ENCODE data around the gene POPDC3.
A peak's percentile ranks its signal among the peaks of the same experiment; 100 is the strongest.
"Not testable (repeated sequence)": the region's sequence is repeated elsewhere in the genome, so short reads cannot be mapped to it uniquely, and the experiment has no call there.

The POPDC3 gene

DNA sequence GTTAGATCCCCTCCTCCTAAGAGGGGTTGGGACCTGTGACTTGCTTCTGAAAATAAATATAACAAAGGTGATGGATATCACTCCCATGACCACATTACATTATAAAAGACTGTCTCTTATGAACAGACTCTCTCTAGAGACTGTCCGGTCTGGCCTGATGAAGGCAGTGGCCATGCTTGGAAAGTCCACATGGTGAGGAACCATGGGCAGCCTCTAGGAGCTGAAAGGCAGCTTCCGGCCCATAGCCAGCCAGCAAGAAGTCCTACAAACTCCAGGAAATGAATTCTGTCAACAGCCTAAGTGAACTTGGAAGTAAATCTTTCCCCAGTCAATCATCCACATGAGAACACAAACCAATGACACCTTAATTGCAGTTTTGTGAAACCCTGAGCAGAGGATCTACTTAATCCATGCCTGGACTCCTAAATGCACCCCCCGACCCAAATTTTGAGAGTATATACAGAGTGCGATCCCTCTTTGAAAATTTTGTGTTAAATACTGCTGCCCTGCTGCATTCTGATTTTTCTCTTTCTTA, 2.2 kb upstream of the POPDC3 start:
- Mint-ChIP-seq H3K27me3 (peaks cover 47% of the 10 kb centered on the region), H3K4me3 (no peak overlapping the region), H3K36me3 (no peaks in the 10 kb centered on the region), H3K9me3 (no peaks in the 10 kb centered on the region), H3K27ac (no peak overlapping the region), H3K4me1 (peaks cover 7% of the 10 kb centered on the region)

- peaks cover 38% of the 10 kb centered on the region for H3K27me3 Mint-ChIP-seq
- H3K4me1 Mint-ChIP-seq = peaks cover 7% of the 10 kb centered on the region
- H3K27ac Mint-ChIP-seq = no peak overlapping the region
- no peaks in the 10 kb centered on the region for H3K36me3 Mint-ChIP-seq
- no peak overlapping the region for H3K4me3 Mint-ChIP-seq
- H3K9me3 Mint-ChIP-seq = no peaks in the 10 kb centered on the region
Measured at GRCh38 chr6:105178636-105179035, 1.2 kb downstream of the POPDC3 start.

GRCh38 chr6:105178110-105178509, 1.7 kb downstream of the POPDC3 start:
- Mint-ChIP-seq H3K9me3 (no peaks in the 10 kb centered on the region), H3K27ac (no peak overlapping the region), H3K27me3 (peaks cover 40% of the 10 kb centered on the region), H3K4me3 (no peak overlapping the region), H3K36me3 (no peaks in the 10 kb centered on the region), H3K4me1 (peaks cover 7% of the 10 kb centered on the region)

DNA sequence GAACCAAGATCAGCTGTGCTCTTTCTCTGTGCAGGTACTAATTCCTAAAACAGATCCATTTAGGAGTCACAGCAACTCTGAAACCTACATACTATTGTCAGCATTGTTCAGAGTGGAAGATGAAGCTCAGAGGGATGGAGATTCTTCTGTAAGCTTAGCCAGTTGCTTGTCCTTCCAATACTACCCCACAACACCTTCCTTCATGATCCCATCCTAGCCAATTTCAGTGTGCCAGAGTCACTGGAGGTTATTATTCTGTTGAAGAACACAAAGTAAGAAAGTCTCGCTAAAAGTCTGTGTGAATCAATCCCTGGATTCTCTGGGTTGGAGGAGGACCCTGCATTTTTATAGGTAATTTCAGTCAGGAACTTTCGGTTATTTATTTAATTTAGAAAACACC, 2.3 kb downstream of the POPDC3 start:
- Mint-ChIP-seq H3K27me3 (peaks cover 37% of the 10 kb centered on the region), H3K4me3 (no peak overlapping the region), H3K4me1 (peaks cover 7% of the 10 kb centered on the region), H3K9me3 (no peaks in the 10 kb centered on the region), H3K36me3 (no peaks in the 10 kb centered on the region), H3K27ac (no peak overlapping the region)

DNA sequence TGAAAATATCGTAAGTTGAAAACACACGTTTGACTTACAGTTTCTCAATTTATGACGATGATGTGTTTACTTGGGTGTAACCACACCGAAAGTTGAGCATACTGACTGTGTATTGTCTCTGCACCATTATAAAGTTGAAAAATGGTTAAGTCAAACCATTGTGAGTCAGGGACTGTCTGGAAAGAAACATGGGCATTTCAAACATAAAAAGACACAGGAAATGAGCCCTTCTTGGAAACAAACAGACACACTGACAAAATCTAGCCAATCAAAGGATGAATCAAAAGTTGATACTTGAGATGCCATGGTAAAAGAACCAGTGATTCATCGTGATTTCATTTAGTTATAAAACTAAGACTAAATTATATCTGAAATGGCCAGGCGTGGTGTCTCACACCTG, 5.3 kb downstream of the POPDC3 start:
- H3K27ac Mint-ChIP-seq = no peak overlapping the region
- no peaks in the 10 kb centered on the region for H3K36me3 Mint-ChIP-seq
- peaks cover 27% of the 10 kb centered on the region for H3K27me3 Mint-ChIP-seq
- H3K9me3 Mint-ChIP-seq = no peaks in the 10 kb centered on the region
- H3K4me3 Mint-ChIP-seq = no peak overlapping the region
- H3K4me1 Mint-ChIP-seq = no peaks in the 10 kb centered on the region

- peaks cover 20% of the 10 kb centered on the region for H3K27me3 Mint-ChIP-seq
- not testable (repeated sequence) for H3K27ac Mint-ChIP-seq, H3K36me3 Mint-ChIP-seq, H3K9me3 Mint-ChIP-seq, H3K4me1 Mint-ChIP-seq, H3K4me3 Mint-ChIP-seq
Measured at GRCh38 chr6:105172515-105172914, 7.3 kb downstream of the POPDC3 start.

- H3K27ac Mint-ChIP-seq = no peak overlapping the region
- H3K4me1 Mint-ChIP-seq = no peaks in the 10 kb centered on the region
- no peak overlapping the region for H3K4me3 Mint-ChIP-seq
- H3K9me3 Mint-ChIP-seq = no peaks in the 10 kb centered on the region
- H3K27me3 Mint-ChIP-seq = peaks cover 20% of the 10 kb centered on the region
- H3K36me3 Mint-ChIP-seq = no peaks in the 10 kb centered on the region
Measured at GRCh38 chr6:105170059-105170458, 9.8 kb downstream of the POPDC3 start.

GRCh38 chr6:105167914-105168313, 11.9 kb downstream of the POPDC3 start:
- Mint-ChIP-seq H3K4me3 (no peak overlapping the region), H3K4me1 (no peaks in the 10 kb centered on the region), H3K9me3 (no peaks in the 10 kb centered on the region), H3K27me3 (peaks cover 18% of the 10 kb centered on the region), H3K36me3 (no peaks in the 10 kb centered on the region), H3K27ac (no peak overlapping the region)

GRCh38 chr6:105164418-105164817, 15.4 kb downstream of the POPDC3 start:
- Mint-ChIP-seq H3K4me3 (no peak overlapping the region), H3K9me3 (no peaks in the 10 kb centered on the region), H3K36me3 (no peaks in the 10 kb centered on the region), H3K4me1 (no peaks in the 10 kb centered on the region), H3K27me3 (peaks cover 14% of the 10 kb centered on the region), H3K27ac (no peak overlapping the region)

- Mint-ChIP-seq H3K4me3 (no peak overlapping the region), H3K27ac (no peak overlapping the region), H3K36me3 (no peaks in the 10 kb centered on the region), H3K27me3 (peaks cover 11% of the 10 kb centered on the region), H3K4me1 (no peaks in the 10 kb centered on the region), H3K9me3 (no peaks in the 10 kb centered on the region)
Measured at GRCh38 chr6:105163183-105163582, 16.6 kb downstream of the POPDC3 start.

- H3K27me3 Mint-ChIP-seq = peaks cover 12% of the 10 kb centered on the region
- H3K36me3 Mint-ChIP-seq = no peaks in the 10 kb centered on the region
- H3K4me3 Mint-ChIP-seq = no peak overlapping the region
- H3K9me3 Mint-ChIP-seq = no peaks in the 10 kb centered on the region
- no peaks in the 10 kb centered on the region for H3K4me1 Mint-ChIP-seq
- no peak overlapping the region for H3K27ac Mint-ChIP-seq
Measured at GRCh38 chr6:105162377-105162776, 17.4 kb downstream of the POPDC3 start.

DNA sequence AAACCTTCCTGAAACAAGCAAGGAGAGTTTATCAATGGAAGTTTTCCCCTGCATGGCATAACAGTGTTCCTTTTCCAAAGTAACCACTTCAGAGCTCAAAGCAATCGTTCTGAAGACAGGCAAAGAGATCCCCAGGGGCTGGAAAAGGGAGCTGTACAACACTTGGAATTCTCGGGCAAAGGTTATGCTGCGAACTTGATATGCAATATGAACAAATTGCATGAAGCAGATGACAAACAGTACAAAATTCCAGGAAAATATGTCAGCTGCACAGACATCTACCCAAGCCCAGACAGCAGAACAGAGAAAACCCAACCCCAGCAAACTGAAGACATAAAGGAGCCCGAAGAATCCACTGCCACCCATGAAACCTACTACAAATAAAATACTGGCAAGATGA, 18.4 kb downstream of the POPDC3 start:
- H3K4me1 Mint-ChIP-seq = no peaks in the 10 kb centered on the region
- H3K4me3 Mint-ChIP-seq = no peak overlapping the region

DNA sequence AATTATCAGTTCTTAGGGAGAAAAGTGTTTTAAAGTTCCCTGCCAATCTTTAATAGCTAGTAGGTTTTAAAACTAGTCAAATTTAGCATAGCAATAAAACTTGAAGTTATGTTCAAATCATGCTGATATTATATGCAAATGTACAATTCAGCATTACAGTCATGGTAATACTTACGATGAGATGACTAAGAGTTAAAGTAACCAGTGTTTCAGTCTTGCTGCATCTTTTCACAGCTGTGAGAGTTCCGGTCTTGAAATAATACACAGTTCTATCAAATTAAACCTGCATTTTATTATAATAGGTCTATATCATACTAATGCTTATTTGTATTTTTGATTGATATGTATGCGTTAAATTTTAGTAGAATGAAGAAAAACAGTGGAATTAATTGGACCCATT, 26.1 kb downstream of the POPDC3 start:
- Mint-ChIP-seq H3K27ac (no peak overlapping the region), H3K4me1 (no peaks in the 10 kb centered on the region)

More for the DNA sequence above, 18.4 kb downstream of the POPDC3 start:
- Mint-ChIP-seq H3K27me3 (peaks cover 9% of the 10 kb centered on the region), H3K27ac (no peak overlapping the region), H3K36me3 (no peaks in the 10 kb centered on the region), H3K9me3 (no peaks in the 10 kb centered on the region)

DNA sequence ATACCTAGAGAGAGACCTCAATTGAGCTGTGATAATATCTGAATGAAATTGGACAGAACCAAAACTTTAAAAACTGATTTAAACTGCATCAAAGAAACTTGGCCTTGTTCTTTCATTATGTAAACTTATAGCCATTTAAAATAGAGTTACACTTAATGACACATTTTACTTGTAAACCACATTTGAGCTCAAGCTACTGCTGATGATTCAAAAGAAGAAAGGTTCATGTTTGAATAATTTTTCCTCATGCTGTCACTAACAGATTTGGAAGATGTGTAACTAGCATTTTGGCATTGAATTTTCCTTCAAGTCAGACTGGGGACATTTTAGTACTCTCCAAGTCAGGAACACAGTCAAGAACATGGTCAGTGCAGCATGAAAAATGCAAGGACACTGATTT, 26.9 kb downstream of the POPDC3 start:
- Mint-ChIP-seq H3K27me3 (peaks cover 4% of the 10 kb centered on the region), H3K4me1 (no peaks in the 10 kb centered on the region), H3K36me3 (no peaks in the 10 kb centered on the region), H3K4me3 (no peak overlapping the region), H3K27ac (no peak overlapping the region), H3K9me3 (no peaks in the 10 kb centered on the region)

More for the DNA sequence above, 26.1 kb downstream of the POPDC3 start:
- H3K9me3 Mint-ChIP-seq = no peaks in the 10 kb centered on the region
- H3K4me3 Mint-ChIP-seq = no peak overlapping the region
- no peaks in the 10 kb centered on the region for H3K36me3 Mint-ChIP-seq
- H3K27me3 Mint-ChIP-seq = peaks cover 8% of the 10 kb centered on the region

DNA sequence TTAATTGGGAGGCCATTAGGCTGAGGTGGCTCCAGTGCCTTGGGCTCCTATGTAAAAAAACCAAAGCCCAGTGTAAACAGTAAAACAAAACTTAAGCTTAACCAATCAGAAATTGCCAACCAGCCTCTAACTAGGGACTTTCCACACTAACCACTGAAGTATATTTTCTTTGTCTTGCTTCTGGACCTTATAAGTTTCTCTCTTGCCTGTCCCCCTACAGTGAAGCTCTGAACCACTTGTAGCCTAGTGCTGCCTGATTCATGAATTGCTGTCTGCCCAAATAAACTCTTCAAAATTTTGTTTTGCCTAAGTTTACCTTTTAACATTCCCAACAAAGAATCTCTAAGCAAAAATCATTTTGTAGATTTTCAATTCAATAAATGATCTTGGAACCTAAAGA, 28.2 kb downstream of the POPDC3 start:
- Mint-ChIP-seq H3K27ac (no peak overlapping the region), H3K9me3 (no peaks in the 10 kb centered on the region), H3K27me3 (peaks cover 4% of the 10 kb centered on the region), H3K4me1 (no peaks in the 10 kb centered on the region), H3K4me3 (no peak overlapping the region), H3K36me3 (no peaks in the 10 kb centered on the region)

- Mint-ChIP-seq H3K9me3 (no peaks in the 10 kb centered on the region), H3K36me3 (no peaks in the 10 kb centered on the region), H3K4me1 (peaks cover 17% of the 10 kb centered on the region), H3K4me3 (peak overlapping the region; percentile 51), H3K27ac (no peak overlapping the region), H3K27me3 (peaks cover 58% of the 10 kb centered on the region)
Measured at GRCh38 chr6:105138141-105138540, 41.7 kb downstream of the POPDC3 start.

- no peak overlapping the region for H3K27ac Mint-ChIP-seq
- peaks cover 17% of the 10 kb centered on the region for H3K4me1 Mint-ChIP-seq
- H3K36me3 Mint-ChIP-seq = no peaks in the 10 kb centered on the region
- H3K27me3 Mint-ChIP-seq = peaks cover 58% of the 10 kb centered on the region
- H3K4me3 Mint-ChIP-seq = peak overlapping the region; percentile 64
- no peaks in the 10 kb centered on the region for H3K9me3 Mint-ChIP-seq
Measured at GRCh38 chr6:105137388-105137787, 42.4 kb downstream of the POPDC3 start.
